ENCODE measurements around the gene IL1RN. TPM values are rescaled to one million over a fixed set of nuclear protein-coding genes. Genes with fewer than 3 reads are reported as not detected.

IL1RN gene
- total and polyA plus RNA-seq, 2 donors (not counting 3 experiments of a cell fraction or from before 2014, with no cell fraction given) = not detected

GRCh38 chr2:113157897-113158753 is 30.7 kb downstream of the IL1RN start:
- Histone ChIP-seq H3K27me3 (ENCODE audit: control insufficient read depth in 2 of 2, insufficient read depth in 2 of 2, low read length in 2 of 2) (peaks cover 32 to 36% of the 10 kb centered on the region in 2 experiments), H3K4me2 (ENCODE audit: insufficient read depth, low read length) (peak overlapping the region; percentile 8), H3K4me3 (replicated peaks in 1 of 3; ENCODE audit: insufficient read depth in 1 of 3, low read depth in 1 of 3, low read length in 3 of 3) (no peak overlapping the region), H3K27ac (ENCODE audit: insufficient read depth, low read depth, low read length) (no peak overlapping the region), H2AFZ (ENCODE audit: low read depth, low read length) (peak overlapping the region; percentile 4), H3K79me2 (ENCODE audit: control insufficient read depth, insufficient read depth, low read length) (no peaks in the 10 kb centered on the region), H3K36me3 (ENCODE audit: control insufficient read depth in 2 of 2, extremely low read depth in 1 of 2, insufficient read depth in 2 of 2, low read length in 2 of 2) (no peaks in the 10 kb centered on the region), H3K4me1 (ENCODE audit: control insufficient read depth, extremely low read depth, insufficient read depth, low read length) (peaks cover 10% of the 10 kb centered on the region), H3K9me1 (replicated peaks; ENCODE audit: control insufficient read depth, extremely low read depth, insufficient read depth, low read length) (no peaks in the 10 kb centered on the region), H3K9ac (replicated peaks; ENCODE audit: extremely low read depth, insufficient read depth, low read length) (no peak overlapping the region), H3K9me3 (replicated peaks; ENCODE audit: control insufficient read depth, insufficient read depth, low read length) (no peaks in the 10 kb centered on the region), H4K20me1 (replicated peaks; ENCODE audit: control insufficient read depth, extremely low read depth, insufficient read depth, low read length) (no peaks in the 10 kb centered on the region)
- ChIA-PET CTCF (interaction anchor here (0.9 to 2.1 kb wide), 5 partner anchors 10 to 232 kb away, joined by 3 to 29 read pairs (median 4); no protein-coding TSS in a partner anchor), POLR2A (no interaction called here)
- FAIRE-seq (peak; percentile 55), DNase-seq (ENCODE audit: low read depth, low spot score) (peak; percentile 44)
- dilution Hi-C loops (cut with MboI; ENCODE audit: extremely low pct_ligation_motif_present, low sequenced_read_pairs) = no loop called here
- intact Hi-C loops (cut with micrococcal nuclease) = no loop called here
- TF ChIP-seq MAX (IDR thresholded peaks at IDR 0.05; ENCODE audit: insufficient read depth, insufficient read length) (no peak), FOS (IDR thresholded peaks at IDR 0.05; ENCODE audit: borderline replicate concordance, insufficient read depth, low read length) (peak; percentile 62), POLR2A (IDR thresholded peaks at IDR 0.05; ENCODE audit: low read depth, low read length) (no peak), MYC (IDR thresholded peaks at IDR 0.05; ENCODE audit: low read depth, low read length) (no peak), GATA2 (IDR thresholded peaks at IDR 0.05; ENCODE audit: insufficient read depth, insufficient read length, low read depth, low read length) (no peak), JUN (IDR thresholded peaks at IDR 0.05; ENCODE audit: borderline replicate concordance, insufficient read depth, insufficient read length, low read depth) (no peak), EZH2 (IDR thresholded peaks at IDR 0.05; ENCODE audit: borderline replicate concordance, low read depth, low read length, severe bottlenecking) (no peak), POLR2AphosphoS5 (IDR thresholded peaks at IDR 0.05; ENCODE audit: insufficient read depth, low read depth, low read length) (no peak), CTCF (IDR thresholded peaks at IDR 0.05; ENCODE audit: extremely low read depth in 1 of 2, insufficient read depth in 1 of 2, low read depth in 1 of 2, low read length in 2 of 2) (no peak)
- no TSS peak for BruUV-seq (replicated peaks)
